Effector CD4-positive, alpha-beta T cell (primary cell): ENCODE data around the gene SENP7.
"Not testable (repeated sequence)": the region's sequence is repeated elsewhere in the genome, so short reads cannot be mapped to it uniquely, and the experiment has no call there.

Experiments used
- DNase-seq: peaks from one replicate; pipeline ENCODE4 v3.0.0-alpha.2; 2020

SENP7 gene

DNA sequence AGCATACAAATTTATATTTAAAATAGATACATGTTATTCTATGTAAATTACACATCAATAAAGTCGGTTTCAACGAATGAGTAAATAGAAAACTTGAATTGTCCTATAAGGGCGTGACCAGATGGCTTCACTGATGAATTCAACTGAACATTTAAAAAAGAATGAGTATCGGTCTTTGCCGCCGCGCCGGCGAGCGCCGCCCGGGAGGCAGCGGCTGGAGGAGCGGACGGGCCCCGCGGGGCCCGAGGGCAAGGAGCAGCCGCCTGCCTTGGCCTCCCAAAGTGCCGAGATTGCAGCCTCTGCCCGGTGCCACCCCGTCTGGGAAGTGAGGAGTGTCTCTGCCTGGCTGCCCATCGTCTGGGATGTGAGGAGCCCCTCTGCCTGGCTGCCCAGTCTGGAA lies 74.4 kb downstream of the SENP7 start:
- DNase-seq, result not testable (repeated sequence)

DNA sequence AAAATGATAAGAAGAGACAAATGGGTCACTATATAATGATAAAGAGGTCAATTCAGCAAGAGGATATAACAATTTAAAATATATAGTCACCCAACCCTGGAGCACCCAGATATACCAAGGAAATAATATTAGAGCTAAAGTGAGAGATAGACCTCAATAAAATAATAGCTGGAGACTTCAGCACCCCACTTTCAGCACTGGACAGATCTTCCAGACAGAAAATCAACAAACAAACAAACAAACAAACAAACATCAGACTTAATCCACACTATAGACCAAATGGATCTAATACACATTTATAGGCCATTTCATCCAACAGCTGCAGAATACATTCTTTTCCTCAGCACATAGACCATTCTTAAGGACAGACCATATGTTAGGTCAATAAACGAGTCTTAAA lies 79.4 kb downstream of the SENP7 start:
- DNase-seq, result no peak

DNA sequence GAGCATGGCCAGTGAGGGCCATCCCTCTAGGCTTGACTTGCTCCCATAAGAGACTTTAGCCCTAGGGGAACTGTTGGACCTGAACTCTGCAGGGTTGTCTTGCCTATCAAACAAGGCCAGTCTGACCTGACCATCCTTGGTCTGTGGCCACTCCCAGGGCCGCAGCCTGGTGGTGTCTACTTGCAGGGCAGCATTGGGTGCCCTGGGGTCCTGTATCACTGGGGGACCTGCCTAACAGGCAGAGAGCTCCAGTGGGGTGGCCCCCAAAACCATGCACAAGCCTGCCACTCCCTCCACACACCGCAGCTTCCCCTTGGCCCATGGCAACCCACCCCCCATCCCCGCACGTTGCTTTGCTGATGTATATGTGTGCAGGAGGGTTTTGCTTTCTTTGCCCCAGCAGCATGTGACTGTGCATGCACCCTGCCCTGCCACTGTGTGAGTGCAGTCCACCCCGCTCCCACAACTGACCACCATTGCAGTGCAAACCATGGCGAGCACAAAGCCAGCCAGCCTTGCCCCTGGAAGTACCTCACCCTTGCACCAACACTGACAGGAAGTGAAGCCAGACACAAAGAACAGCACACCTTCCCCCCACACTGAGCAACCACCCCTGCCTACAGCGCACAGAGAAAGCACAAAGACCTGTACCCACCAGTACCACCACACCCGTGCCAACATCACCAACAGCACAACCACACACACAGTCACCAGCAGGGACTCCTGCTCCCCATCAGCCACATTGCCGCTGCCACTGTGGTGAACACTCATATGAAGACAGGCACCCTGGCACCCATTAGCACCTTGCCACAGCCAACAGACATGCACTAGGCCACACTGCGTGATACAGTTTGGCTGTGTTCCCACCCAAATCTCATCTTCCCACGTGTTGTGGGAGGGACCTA lies 88.8 kb downstream of the SENP7 start:
- DNase-seq, result no peak

DNA sequence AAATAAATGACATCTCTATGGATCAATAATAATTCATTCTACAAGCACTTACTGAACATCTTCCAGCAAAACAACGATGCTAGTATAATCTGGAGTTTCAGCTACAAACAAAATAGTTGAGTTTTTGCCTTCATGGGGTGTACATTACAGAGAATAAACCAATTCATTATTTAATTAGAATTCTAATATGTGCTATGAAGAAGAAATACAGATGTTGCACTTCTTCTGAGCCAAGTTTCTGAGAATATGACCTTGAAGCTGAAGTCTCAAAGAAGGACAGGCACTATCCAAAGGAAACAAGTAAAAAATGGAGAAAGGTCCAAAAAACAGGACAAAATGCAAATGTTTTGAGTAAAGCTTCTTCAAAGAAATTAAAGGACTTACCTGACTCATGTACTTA lies 94.2 kb downstream of the SENP7 start:
- no peak for DNase-seq

DNA sequence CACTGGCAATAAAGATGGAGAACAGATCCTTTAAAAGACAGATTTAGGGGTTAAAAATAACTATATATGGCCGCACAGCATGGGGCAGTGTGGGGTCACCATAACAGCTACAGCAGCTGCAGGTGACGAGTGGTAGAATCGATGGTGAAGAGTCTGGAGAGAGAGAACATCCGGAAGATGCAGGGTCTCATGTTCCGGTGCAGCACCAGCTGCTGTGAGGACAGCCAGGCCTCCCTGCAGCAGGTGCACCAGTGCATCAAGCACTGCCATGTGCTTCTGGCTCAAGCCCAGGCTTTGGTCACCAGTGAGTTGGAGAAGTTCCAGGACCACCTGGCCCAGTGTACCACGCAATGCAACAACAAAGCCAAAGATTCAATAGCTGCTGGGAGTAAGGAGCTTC lies 98.9 kb downstream of the SENP7 start:
- no peak for DNase-seq

DNA sequence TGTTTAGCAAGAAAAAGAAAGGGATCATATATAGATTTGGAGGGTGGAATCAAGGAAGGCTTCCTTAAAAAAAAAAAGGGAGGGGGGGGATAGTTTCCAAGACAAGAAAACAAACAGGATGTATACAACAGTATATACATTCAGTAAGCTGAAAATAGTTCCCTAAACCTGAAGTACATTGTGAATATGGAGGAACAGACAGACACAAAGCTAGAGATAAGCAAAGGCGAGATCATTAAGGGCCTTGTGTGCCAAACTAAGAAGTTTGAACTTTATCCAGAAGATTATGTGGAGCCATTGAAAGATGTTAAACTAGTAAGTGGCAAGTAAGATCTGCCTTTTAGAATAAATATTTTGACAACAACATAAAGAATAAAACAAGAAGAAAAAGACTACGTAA lies 99.4 kb downstream of the SENP7 start:
- no peak for DNase-seq

DNA sequence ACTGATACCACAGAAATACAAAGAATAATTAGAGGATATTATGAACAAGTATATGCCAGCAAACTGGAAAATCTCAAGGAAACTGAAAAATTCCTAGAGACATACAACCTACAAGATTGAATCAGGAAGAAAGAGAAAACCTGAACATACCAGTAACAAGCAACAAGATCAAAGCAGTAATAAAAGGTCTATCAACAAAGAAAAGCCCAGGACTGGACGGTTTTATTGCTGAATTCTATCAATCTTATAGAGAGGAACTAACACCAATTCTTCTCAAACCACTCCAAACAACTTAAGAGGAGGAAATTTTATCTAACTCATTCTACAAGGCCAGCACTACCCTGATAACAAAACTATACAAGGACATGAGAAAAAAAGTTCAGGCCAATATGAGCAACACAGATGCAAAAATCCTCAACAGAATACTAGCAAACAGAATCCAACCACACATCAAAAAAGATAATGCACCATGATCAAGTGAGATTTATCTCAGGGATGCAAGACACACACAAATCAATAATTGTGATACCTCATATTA lies 121.5 kb downstream of the SENP7 start:
- DNase-seq, result no peak

DNA sequence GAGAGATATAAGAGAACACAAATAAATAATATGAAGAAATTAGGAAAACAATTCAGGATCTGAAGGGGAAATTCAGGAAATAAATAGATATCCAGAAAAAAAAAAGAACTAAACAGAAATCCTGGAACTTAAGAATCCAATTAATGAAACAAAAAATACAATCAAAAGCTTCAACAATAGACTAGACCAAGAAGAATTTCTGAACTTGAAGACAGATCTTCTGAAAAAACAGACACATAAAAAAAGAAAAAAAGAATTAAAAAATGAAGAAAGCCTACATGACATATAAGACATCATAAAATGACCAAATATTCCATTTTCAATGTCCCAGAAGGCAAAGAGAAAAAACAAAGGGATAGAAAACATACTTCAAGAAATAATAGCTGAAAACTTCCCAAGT lies 124.3 kb downstream of the SENP7 start:
- DNase-seq, result no peak

DNA sequence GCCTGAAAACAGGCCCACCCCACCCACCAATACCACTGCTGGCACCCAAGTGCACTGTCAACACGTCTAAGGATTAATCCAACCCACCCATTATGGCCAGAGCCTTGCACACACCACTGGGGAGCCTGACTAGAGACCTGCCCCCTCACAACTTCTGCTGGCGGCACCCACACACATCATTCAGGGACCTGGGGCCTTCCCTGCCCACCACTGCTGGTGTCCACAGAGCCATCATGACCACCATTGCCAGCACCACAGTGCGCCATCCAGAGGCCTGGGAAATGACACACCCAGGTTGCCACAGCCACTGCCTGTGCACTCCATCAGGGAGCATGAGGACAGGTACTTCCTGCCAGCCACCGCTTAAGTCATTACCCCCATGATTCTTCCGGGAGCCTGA lies 125.7 kb downstream of the SENP7 start:
- DNase-seq, result no peak

DNA sequence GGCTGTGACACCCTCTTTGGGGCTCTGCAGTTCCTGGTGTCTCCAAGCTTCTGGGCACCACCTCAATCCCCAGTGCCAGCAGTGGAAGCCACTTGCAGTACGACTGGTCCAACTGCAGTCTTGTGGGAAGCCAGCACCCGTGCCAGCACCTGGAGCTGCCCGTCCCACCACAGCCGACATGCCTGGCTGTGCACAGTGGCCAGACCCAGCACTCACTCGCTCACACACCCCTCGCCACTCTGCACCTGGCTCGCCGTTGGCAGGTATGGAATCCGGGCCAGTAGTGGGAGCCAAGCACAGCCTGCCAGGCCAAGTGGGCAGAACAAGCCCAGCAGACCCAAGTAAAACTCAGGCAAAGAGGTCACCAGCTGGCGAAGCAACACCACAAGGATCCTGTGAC lies 128.6 kb downstream of the SENP7 start:
- no peak for DNase-seq

DNA sequence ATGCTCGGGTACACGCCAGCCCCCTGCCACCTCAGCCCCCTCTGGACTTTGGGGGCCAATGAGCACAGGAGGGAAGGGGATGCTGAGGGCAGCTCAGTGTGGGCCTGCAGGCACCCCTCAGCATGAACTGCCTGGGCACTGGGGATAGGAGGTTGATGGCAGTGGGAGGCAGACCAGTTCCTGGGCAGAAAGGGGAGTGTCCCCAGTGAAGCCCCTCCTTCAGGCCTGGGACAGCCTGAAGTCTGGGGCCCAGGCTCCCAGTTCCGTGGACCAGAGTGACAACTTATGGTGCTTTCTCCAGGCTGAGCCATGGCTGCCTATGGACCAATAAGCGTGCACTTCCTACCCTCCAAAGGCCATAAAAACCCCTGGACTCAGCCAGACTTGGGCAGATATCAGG lies 129.4 kb downstream of the SENP7 start:
- no peak for DNase-seq

DNA sequence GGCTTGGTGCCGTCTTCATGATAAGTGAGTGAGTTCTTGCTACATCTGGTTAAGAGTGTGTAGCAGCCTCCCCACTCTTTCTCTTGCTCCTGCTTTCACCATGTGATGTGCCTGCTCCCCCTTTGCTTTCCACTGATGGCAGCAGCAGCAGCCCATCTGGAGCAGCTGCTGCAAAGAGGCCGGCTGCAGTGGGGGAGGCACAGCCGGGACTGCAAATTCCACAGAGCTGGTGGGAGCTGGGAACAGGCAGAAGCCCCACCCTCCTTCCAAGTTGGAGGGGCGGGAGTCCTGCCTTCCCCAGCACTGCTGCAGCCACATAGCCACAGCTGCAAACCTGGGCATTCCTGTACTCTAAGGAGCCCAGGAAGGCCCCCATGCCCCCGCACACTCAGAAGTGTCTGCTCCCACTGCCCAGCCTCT lies 129.8 kb downstream of the SENP7 start:
- DNase-seq, result no peak

DNA sequence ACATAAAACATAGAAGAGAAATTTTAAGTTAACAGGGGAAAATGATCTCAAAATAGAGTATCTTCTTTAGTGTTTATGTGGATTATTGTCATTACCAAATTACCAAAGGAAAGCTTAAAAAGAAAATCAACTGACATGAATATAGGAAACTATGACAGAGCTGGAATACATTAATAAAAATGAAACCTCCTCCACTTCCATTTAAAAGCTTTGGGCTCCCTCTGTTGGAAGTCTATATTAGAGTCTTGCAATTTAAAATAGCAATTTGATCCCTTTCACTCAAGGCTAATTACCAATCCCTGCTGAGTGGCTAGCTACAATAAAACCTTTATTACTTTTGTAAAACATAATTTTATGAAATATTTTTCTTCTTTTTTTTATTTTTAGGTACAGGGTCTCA lies 131.2 kb downstream of the SENP7 start:
- DNase-seq, result no peak

DNA sequence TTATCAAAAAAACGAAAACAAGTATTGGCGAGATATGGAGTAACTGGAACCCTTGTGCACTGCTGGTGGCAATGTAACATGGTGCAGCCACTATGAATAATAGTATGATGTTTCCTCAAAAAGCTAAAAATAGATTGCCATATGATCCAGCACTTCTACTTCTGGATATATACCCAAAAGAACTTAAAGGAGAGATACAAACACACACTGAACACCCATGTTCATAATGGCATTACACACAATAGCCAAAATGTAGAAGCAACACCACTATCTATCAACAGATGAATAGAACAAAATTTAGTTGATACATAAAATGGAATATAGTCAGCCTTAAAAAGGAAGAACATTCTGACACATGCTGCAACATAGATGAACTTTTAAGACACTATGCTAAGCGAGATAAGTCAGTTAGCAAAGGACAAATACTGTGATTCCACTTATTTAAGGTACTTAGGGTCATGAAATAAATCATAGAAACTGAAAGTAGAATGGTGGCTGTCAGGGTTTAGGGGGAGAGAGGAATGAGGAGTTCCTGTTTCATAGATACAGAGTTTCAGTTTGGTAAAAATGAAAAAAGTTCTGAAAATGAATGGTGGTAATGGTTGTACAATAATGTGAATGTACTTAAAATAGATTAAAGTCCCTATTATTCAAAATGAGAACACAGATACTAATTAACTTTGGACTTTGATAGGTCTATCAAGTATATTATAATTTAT lies 133.2 kb downstream of the SENP7 start:
- no peak for DNase-seq

DNA sequence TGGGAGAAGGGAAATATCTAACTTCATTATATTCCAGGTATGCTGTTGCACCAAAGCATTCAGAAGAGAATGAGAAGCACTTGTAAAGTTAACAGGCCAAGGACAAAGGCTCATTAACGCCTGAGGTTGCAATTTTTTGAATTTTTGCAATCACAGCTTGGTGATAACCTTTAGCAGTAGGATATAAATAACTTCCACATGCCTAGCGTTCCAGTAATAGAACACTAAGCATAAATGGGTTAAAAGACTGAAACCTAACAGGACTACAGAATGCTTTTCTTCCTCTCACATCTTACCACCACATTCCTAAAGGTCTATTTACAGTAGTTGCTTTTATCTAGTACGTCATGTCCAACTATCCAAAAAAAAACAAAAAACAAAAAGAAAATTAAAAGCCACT lies 135.2 kb downstream of the SENP7 start:
- DNase-seq, result no peak

DNA sequence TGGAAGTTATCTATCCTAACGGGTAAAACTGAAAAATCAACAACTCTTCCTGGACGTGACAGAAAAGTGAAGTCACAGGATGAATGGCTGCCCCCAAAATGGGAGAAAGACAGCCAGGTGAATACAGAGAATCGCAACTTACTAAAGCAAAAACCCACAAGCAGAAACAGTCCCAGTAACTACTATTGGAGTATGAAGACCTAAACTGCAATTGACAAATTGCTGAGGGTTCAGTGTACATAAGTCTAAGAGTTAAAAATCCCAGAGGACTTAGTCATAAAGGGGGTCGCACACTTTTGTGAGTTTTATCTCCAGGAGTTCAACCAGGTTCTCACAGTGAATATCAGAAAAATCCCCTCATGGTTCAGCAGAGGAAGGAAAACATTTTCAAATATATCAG lies 135.8 kb downstream of the SENP7 start:
- DNase-seq, result no peak

DNA sequence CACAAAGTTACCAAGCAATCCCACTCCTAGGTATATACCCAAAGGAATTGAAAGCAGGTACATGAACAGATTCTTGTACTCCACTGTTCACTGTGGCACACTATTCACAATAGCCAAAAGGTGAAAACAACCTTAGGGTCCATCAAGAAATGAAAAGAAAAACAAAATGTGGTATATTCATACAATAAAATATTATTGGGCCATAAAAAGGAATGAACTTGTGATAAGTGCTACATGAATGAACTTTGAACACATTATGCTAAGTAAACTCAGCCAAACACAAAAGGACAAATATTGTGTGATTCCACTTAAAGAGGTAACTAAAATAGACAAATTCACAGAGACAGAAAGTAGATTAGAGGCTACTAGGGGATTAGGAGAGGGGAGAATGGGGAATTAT lies 137.4 kb downstream of the SENP7 start:
- no peak for DNase-seq

DNA sequence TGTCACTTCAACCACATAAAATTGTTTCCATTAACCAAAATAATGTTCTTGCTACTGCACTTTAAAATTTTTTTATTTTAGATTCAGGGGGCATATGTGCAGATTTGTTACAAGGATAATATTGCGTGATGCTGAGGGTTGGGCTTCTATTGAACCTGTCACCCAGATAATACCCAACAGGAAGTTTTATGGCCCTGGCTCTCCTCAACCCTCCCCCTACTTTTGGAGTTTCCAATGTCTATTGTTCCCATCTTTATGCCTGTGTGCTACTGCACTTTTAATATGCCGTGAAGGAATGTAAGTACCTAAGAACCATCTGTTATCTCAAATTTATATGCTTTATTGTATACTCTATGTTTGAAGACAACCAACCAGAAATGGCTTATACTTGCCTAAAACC lies 150.6 kb downstream of the SENP7 start:
- no peak for DNase-seq

DNA sequence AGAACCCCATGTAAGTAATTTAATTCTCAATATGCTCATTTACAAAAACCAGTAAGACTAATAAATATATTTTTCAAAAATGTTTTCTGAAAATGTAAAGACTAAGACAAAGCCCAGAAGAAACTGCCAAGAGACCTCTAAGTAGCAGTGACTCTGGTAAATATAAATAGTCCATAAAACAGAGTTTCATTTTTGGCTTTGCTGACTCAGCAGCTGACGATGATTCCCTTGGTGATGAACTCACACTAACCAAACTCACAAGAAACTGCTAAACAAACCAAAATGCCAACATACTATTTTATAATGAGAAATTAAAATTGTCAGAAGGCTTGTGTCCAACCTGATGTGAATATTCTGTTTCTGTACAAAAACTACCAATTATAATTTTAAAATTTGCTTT lies 161.2 kb downstream of the SENP7 start:
- DNase-seq, result no peak

DNA sequence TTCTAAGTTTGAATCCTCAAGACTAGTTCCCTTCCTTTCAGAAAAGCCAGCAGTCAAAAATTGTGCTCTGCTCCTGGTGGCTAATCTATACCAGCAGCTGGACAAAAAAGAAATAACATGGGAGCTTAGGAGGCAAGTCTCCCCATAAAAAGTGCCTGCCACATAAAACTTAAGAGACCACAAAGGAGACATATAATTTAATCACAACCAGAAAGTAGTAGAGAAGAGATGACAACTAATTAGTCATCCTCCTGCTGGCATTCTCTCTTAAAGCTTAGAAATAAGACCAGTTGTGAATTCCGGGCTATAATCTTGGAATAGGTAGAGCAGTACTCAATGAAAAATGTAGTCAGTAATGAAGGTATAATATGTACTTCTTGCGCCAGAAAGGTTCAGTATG lies 172.4 kb downstream of the SENP7 start:
- DNase-seq, result no peak

DNA sequence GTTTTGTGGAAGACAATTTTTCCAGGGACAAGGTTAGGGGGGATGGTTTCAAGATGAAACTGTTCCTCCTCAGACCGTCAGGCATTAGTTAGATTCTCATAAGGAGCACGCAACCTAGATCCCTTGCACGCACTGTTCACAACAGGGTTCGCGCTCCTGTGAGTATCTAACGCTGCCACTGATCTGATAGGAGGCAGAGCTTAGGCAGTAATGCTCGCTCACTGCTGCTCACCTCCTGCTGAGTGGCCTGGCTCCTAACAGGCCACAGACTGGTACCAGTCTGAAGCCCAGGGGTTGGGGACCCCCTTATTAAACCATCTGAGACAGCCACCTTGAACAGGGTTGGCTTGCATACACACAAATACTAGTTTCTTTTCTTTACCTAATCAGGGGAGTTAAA lies 179.1 kb downstream of the SENP7 start:
- no peak for DNase-seq

DNA sequence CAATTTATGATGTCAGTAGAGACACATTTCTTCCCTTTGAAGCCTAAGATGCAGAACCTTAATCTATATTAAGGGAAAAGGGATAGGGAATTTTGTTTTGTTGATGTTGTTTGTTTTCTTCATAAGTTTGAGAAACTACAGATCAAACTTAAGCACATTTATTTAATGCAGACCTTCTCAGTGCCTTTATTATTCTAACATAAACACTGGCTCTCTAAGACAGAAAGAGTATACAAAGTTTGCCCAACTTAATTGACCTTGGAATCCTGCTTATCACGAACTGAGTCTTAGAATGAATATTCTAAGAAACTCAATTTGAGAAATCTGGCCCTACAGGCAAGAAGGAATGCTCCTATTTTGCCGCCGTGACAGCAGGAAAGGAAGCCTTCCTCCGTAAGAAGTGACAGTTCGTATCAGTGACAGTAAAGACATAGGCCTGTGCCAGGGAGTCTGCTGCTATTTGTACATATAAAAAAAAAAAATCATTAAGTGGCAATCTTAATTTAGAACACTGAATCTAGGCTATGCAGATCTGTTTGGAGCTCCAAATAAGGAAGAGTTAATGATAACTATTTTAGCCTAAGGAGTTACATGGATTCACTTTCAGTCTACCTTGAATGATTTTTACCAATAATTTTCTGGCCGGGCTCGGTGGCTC lies 183.9 kb downstream of the SENP7 start:
- no peak for DNase-seq

DNA sequence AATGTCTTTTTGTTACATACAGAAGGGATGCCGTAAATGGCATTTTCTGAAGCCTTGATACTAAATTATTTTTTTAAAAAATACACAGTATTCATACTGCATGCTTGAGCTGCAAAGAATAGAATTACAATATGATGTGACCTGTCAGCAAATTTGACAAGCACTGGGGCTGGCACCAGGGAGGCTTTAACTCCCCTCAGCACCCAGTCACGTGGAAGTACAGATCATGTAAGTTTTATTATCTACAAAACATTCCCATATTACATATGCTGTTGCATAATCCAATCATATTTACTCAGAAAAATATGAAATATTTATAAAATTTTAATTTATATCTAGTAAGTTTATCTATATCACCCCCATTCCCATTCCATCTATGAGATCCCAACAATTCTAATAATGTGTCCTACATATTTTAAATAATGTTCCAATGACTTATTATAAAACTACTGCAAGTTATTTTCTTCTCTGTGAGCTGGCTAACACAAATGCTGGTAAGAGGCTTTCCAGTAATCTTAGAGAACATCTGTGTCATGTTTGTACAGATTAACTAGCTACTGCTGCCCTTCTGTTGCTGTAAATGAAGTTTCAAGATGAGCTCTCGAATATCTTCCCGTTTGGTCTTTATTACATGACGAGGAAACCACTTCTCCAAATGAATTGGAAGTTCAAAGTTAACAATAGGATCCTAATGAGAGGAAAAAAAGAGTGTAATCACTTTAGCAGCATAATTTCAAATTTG lies 187.4 kb downstream of the SENP7 start:
- no peak for DNase-seq
